HT-29 (cell line): Measurements from ENCODE around the gene PTPRZ1. TPM values are rescaled to one million over a fixed set of nuclear protein-coding genes. Genes with fewer than 3 reads are reported as not detected.

ENCODE experiments used
- DNase-seq: peaks from one replicate; pipeline ENCODE4 v3.0.0-alpha.2; 2015; ENCODE audit warnings: low spot score
- total RNA-seq: library from RNA; depleted of rRNA; stranded (reverse); fragments of >200 nt; shearing (Covaris generic); gene quantifications from 2 replicates; pipeline ENCODE4 v1.2.3, GENCODE V29; 2014

The PTPRZ1 gene
- total RNA-seq, 1 experiment from 2014 or later: not detected

DNA sequence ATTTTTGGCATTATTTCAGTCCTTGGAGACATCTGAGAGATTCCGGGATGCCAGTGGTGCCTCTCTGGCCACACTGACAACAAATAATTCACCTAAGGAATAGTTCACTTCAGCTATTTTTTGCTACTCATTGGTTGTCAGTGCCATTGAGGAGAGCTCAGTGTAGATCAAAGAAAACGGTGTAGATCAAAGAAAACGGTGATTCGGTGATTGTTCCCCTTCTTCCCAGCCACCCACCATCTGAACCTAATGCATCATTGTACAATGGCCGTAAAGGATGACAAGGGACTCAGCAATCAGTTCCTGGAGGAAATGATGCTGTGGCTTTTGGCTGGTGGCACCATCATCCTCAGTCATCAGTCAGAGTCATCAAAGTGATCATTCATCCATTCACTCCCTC, 80.6 kb downstream of the PTPRZ1 start:
- no peak for DNase-seq

GRCh38 chr7:121954803-121955202, 81.8 kb downstream of the PTPRZ1 start:
- DNase-seq: no peak

DNA sequence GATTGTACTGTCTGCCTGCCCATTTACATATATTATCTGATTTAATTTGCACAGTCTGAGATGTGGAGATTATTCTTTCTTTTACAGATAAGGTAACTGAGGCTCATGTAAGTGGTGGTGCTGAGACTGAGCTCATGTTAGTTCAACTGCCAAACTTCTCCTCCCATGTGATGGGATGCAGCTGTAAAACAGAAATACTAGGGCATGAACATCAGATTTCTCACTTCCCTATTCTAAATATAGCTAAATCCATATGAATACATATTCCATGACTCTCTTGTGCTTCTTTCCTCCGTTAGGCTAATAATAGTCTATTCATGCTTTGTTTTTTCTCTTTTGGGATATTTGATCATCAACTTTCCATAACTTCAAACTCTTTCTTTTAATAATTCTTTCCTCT, 84.7 kb downstream of the PTPRZ1 start:
- DNase-seq: no peak

DNA sequence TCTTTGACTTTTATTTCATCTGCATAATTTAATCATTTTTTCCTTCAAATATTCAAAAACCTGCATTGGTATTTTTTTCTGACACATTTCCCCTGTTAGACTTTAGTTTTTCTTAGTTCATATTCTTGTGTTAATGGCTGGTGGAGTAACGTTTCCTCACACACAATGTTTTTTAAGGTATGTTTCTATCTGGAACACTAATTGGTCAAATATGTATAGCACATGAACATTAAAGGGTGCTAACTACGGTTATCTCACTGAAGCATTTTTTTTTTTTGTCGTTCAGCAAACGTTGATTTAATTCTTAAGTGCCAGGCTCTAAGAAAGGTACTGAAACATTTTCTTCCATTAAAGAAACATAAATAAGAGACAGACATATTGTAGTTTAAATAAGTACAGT, 87.7 kb downstream of the PTPRZ1 start:
- no peak for DNase-seq

DNA sequence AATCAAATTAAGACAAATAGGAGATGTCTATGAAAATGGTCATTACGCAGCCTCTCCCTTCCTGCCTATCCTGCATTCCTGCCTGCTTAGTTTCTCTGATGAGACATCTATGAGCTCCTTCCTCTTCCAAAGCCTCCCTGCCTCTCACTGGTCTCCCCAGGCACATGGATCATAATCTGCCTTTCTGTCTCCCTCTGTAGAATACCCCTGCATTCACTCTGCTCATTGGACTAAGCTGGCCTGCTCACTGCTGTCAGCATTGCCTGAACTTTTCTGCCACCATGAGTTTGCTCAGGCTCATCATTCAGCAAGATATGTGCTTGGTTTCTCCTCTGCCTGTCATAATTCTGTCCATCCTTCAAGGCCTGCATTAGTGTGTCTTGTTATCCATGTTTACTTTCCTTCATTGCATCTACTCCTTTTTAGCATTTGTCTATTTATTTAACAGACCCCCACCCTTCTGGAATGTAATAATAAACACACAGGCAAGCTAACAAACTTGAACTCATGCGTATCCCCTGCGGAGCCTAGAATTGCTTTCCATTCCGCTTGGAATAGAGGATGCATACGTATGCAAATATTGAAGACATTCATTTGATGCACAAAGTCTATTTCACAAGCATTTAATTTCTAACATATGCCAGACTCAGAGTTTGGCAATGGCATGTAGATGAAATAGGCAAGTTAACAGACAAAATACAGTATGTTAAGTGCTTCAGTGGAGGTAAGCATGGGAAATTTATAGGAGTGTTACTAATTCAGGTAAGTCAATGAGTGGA, 88.3 kb downstream of the PTPRZ1 start:
- DNase-seq: no peak

GRCh38 chr7:121966276-121966934, 93.4 kb downstream of the PTPRZ1 start:
- no peak for DNase-seq

DNA sequence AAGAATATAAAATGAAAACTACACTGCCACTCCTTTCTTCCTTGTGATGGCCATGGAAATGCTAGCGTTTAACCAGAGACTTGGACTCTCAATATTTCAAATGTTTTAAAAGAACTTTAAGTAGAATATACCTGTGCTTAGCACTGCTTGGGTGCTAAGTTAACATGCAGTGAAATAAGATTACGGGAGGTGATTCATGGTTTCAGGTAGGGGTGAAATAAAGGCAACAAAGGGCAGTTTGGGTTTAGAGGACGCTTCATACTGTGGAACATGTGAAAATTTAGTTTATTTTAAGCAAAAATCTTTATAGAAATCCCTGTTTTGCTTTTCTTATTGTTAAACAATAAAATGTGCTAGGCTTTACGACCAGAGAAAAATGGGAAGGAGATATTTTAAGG, 94.0 kb downstream of the PTPRZ1 start:
- no peak for DNase-seq

DNA sequence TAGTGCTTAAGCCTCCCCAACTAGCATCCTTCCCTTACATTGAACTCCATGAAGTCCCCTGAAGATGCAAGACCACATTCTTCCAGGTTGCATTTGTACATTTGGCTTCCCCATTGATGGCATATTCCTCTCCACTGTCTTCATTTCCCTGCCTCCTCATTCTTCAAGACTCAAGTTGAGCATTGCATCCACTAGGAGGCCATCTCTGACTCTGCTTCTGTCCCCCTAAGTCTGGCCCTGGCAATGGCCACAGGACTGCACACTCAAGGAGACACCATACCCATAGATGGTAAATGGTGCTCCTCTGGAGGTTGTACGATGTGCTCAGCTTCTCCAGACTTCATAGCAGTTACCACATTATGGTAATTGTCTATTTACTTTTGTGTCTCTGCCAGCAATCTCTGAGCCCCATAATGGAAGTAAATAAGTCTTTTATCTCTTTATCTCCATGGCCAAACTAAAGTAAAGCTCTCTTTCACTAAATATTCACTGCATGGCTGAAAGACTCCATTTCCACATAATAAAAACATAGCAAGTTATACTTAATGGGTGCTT, 112.6 kb downstream of the PTPRZ1 start:
- peak; percentile 30 for DNase-seq

GRCh38 chr7:121992068-121992467, 119.1 kb downstream of the PTPRZ1 start:
- no peak for DNase-seq

- peak; percentile 88 for DNase-seq
These were observed 121.9 kb downstream of the PTPRZ1 start for GRCh38 chr7:121994625-121995410.

DNA sequence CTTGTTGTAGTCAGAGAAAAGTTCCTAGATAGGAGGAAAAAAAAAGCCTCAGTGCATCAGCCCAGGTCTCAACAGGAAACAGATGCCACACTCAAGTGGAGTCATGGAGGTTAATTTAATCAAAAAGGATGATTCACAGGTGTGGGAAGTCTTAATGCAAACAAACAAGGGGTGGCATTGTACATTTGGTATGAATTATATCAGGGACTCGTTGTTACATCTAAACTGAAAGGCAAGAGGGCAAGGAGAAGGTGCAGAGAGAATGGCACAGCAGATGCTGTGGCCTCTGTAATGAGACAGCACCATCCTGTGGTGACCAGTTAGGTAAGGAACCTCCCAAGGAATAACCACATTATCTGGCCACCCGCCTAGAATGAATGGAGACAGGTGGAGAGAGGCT, 133.7 kb downstream of the PTPRZ1 start:
- peak; percentile 51 for DNase-seq

DNA sequence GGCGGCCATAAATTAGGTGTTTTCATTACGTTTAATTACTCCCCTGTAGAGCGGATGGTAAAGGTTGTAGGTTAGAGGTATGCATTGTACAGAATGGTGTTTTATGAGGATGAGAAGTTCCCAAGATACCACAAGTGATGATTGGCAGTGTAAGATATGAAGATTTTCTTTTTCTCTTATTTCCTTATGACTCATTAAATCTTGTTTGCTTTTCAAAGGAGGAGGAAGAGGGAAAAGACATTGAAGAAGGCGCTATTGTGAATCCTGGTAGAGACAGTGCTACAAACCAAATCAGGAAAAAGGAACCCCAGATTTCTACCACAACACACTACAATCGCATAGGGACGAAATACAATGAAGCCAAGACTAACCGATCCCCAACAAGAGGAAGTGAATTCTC, 137.2 kb downstream of the PTPRZ1 start:
- DNase-seq: peak; percentile 52

DNA sequence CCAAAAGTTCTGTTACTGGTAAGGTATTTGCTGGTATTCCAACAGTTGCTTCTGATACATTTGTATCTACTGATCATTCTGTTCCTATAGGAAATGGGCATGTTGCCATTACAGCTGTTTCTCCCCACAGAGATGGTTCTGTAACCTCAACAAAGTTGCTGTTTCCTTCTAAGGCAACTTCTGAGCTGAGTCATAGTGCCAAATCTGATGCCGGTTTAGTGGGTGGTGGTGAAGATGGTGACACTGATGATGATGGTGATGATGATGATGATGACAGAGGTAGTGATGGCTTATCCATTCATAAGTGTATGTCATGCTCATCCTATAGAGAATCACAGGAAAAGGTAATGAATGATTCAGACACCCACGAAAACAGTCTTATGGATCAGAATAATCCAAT, 140.1 kb downstream of the PTPRZ1 start:
- no peak for DNase-seq

- DNase-seq: no peak
These were observed 140.7 kb downstream of the PTPRZ1 start for GRCh38 chr7:122013630-122014029.

GRCh38 chr7:122014697-122015096, 141.7 kb downstream of the PTPRZ1 start:
- peak; percentile 30 for DNase-seq

GRCh38 chr7:122018032-122018431, 145.1 kb downstream of the PTPRZ1 start:
- no peak for DNase-seq

- DNase-seq: no peak
These were observed 154.1 kb downstream of the PTPRZ1 start for GRCh38 chr7:122027058-122027457.

DNA sequence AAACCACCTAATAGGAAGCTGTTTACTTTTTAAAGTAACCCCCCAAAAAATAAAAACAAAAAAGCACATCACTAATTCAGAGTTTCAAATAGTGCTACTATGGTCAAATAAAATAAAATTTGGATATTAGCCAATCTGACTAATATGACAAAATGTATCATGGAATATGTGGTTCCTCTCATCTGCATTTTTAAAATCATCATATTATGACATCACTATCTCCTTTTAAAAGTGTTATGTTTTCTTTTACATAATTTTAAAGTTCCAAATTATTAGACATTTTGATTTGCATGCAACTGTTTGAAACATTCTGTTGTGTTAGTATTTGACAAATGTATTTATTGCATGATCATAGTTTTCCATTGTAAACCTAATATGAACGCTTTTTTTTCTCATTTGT, 160.7 kb downstream of the PTPRZ1 start:
- no peak for DNase-seq

GRCh38 chr7:122035876-122036275, 162.9 kb downstream of the PTPRZ1 start:
- DNase-seq: no peak

GRCh38 chr7:122038134-122038533, 165.2 kb downstream of the PTPRZ1 start:
- DNase-seq: no peak

GRCh38 chr7:122038904-122039303, 165.9 kb downstream of the PTPRZ1 start:
- no peak for DNase-seq

GRCh38 chr7:122040147-122040546, 167.2 kb downstream of the PTPRZ1 start:
- DNase-seq: no peak
